Calu3 (cell line): ENCODE data around the gene TBX2. TPM values are rescaled to one million over a fixed set of nuclear protein-coding genes. Genes with fewer than 3 reads are reported as not detected.
A peak's percentile ranks its signal among the peaks of the same experiment; 100 is the strongest.

Experiments
- BruUV-seq: library from RNA; stranded (reverse); fragments of 400-500 nt; replicated peaks from 2 replicates; lab custom pipeline; 2021; lab: Mats Ljungman, UMichigan
- CTCF ChIA-PET: fragments of 300-600 bp; sonication (Branson Sonifier 250); formaldehyde crosslinking; loops from one replicate; lab custom pipeline; 2022; ENCODE audit warnings: antibody characterized with exemption; lab: Charles Lee
- DNase-seq: peaks from one replicate; pipeline ENCODE4 v3.0.0; 2022
- H3K27ac Mint-ChIP-seq: one replicate; pipeline ENCODE4 v1.8.0; 2022; ENCODE audit warnings: mixed read lengths; ENCODE audit not compliant: unreplicated experiment
- H3K27me3 Mint-ChIP-seq: one replicate; pipeline ENCODE4 v1.8.0; 2022; ENCODE audit warnings: mixed read lengths; ENCODE audit not compliant: unreplicated experiment
- H3K36me3 Mint-ChIP-seq: one replicate; pipeline ENCODE4 v1.8.0; 2022; ENCODE audit warnings: mild to moderate bottlenecking, moderate library complexity, mixed read lengths; ENCODE audit not compliant: insufficient read depth, unreplicated experiment
- H3K4me1 Mint-ChIP-seq: one replicate; pipeline ENCODE4 v1.8.0; 2022; ENCODE audit warnings: mild to moderate bottlenecking, low read depth, mixed read lengths; ENCODE audit not compliant: unreplicated experiment
- H3K4me3 Mint-ChIP-seq: one replicate; pipeline ENCODE4 v1.8.0; 2022; ENCODE audit warnings: mild to moderate bottlenecking, low read depth, moderate library complexity, mixed read lengths; ENCODE audit not compliant: unreplicated experiment
- H3K9me3 Mint-ChIP-seq: one replicate; pipeline ENCODE4 v1.8.0; 2022; ENCODE audit warnings: low read depth, mixed read lengths; ENCODE audit not compliant: unreplicated experiment
- CTCF ChIP-seq: fragments of 200-600 bp; IDR thresholded peaks from one replicate; pipeline ENCODE4 v1.8.0; 2022; ENCODE audit warnings: antibody characterized with exemption; ENCODE audit not compliant: unreplicated experiment
- intact Hi-C: fragments of 100-400 bp; cut with micrococcal nuclease; formaldehyde crosslinking; loops from one replicate; pipeline ENCODE4 v1.10.0; 2022; ENCODE audit not compliant: unreplicated experiment
- total RNA-seq: library from RNA; stranded (reverse); gene quantifications from 2 replicates; pipeline ENCODE4 v1.2.3, GENCODE V29; 2022

Gene TBX2
- total RNA-seq, 1 experiment from 2014 or later = 0.14 TPM

GRCh38 chr17:61411261-61412142, 11.9 kb downstream of the TBX2 start:
- H3K36me3 Mint-ChIP-seq = peaks cover 11% of the 10 kb centered on the region
- H3K27me3 Mint-ChIP-seq = no peaks in the 10 kb centered on the region
- CTCF ChIA-PET = interaction anchor here (0.8 to 2.7 kb wide), 4 partner anchors 164 to 203 kb away, joined by 3 to 13 read pairs (median 6); no protein-coding TSS in a partner anchor
- intact Hi-C loops = loop anchor here (2.0 kb wide), 2 partner anchors 163 to 171 kb away; no protein-coding TSS in a partner anchor
- no peaks in the 10 kb centered on the region for H3K4me1 Mint-ChIP-seq
- TF ChIP-seq CTCF = peak; percentile 13
- DNase-seq = peak; percentile 51
- H3K9me3 Mint-ChIP-seq = no peaks in the 10 kb centered on the region
- BruUV-seq = no TSS peak
- peak overlapping the region; percentile 69 for H3K4me3 Mint-ChIP-seq
- H3K27ac Mint-ChIP-seq = no peak overlapping the region

- peak overlapping the region; percentile 69 for H3K4me3 Mint-ChIP-seq
- no TSS peak for BruUV-seq
- peak; percentile 78 for DNase-seq
- H3K36me3 Mint-ChIP-seq = peaks cover 11% of the 10 kb centered on the region
- H3K4me1 Mint-ChIP-seq = no peaks in the 10 kb centered on the region
- no peaks in the 10 kb centered on the region for H3K9me3 Mint-ChIP-seq
- intact Hi-C loops = loop anchor here (2.0 kb wide), 2 partner anchors 162 to 170 kb away; no protein-coding TSS in a partner anchor
- no peak overlapping the region for H3K27ac Mint-ChIP-seq
- peak; percentile 89 for TF ChIP-seq CTCF
- CTCF ChIA-PET = interaction anchor here (0.8 to 2.7 kb wide), 4 partner anchors 163 to 204 kb away, joined by 3 to 13 read pairs (median 6); no protein-coding TSS in a partner anchor
- H3K27me3 Mint-ChIP-seq = no peaks in the 10 kb centered on the region
These were observed 12.7 kb downstream of the TBX2 start for GRCh38 chr17:61412143-61412859.

- no peak overlapping the region for H3K27ac Mint-ChIP-seq
- peak overlapping the region; percentile 69 for H3K4me3 Mint-ChIP-seq
- intact Hi-C loops = loop anchor here (2.0 kb wide), 2 partner anchors 162 to 170 kb away; no protein-coding TSS in a partner anchor
- no peaks in the 10 kb centered on the region for H3K4me1 Mint-ChIP-seq
- DNase-seq = no peak
- H3K27me3 Mint-ChIP-seq = no peaks in the 10 kb centered on the region
- TF ChIP-seq CTCF = no peak
- H3K9me3 Mint-ChIP-seq = no peaks in the 10 kb centered on the region
- H3K36me3 Mint-ChIP-seq = peaks cover 11% of the 10 kb centered on the region
- CTCF ChIA-PET = interaction anchor here (0.6 to 2.7 kb wide), 3 partner anchors 162 to 170 kb away, joined by 3 to 13 read pairs (median 7); no protein-coding TSS in a partner anchor
- BruUV-seq = no TSS peak
These were observed 13.4 kb downstream of the TBX2 start for GRCh38 chr17:61412860-61413660.
